ENCODE measurements around the gene CIROP.

Gene CIROP

DNA sequence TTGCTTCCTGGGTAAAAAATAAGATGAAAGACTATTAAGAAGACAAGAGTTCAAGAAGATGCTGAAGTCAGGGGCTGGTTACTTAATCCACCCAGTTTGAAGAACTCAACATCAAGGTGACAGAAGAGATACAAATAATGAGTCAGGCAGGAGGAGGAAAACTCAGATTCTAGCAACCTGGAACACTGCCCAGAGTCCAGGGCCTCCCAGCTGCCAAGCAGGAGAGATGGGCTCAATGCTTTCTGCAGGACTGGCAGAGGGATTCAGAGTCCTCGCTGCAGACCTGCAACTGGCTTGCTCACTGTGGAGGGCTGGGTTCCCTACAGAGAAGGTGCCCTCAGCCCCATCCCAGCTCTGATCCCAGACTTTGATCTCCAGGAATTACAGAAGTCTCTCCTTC lies 42.9 kb upstream of the CIROP start:
- DNase-seq (ENCODE audit: low read depth): no peak
- H3K4me3 ChIP-seq (ENCODE audit: control insufficient read depth, low read depth, low read length): no peak overlapping the region
- no peak for TF ChIP-seq CTCF (IDR thresholded peaks at IDR 0.05; ENCODE audit: control insufficient read depth, insufficient read depth, low read depth, low read length, missing control alignments)

- DNase-seq (ENCODE audit: low read depth): no peak
- no peak for TF ChIP-seq CTCF (IDR thresholded peaks at IDR 0.05; ENCODE audit: control insufficient read depth, insufficient read depth, low read depth, low read length, missing control alignments)
- H3K4me3 ChIP-seq (ENCODE audit: control insufficient read depth, low read depth, low read length): no peak overlapping the region
These were observed 42.2 kb upstream of the CIROP start for GRCh38 chr14:23146980-23147379.

- DNase-seq (ENCODE audit: low read depth): no peak
- H3K4me3 ChIP-seq (ENCODE audit: control insufficient read depth, low read depth, low read length): no peak overlapping the region
- TF ChIP-seq CTCF (IDR thresholded peaks at IDR 0.05; ENCODE audit: control insufficient read depth, insufficient read depth, low read depth, low read length, missing control alignments): no peak
These were observed 41.6 kb upstream of the CIROP start for GRCh38 chr14:23146351-23146910.

GRCh38 chr14:23145794-23146350 lies 41.1 kb upstream of the CIROP start:
- TF ChIP-seq CTCF (IDR thresholded peaks at IDR 0.05; ENCODE audit: control insufficient read depth, insufficient read depth, low read depth, low read length, missing control alignments): no peak
- DNase-seq (ENCODE audit: low read depth): no peak
- H3K4me3 ChIP-seq (ENCODE audit: control insufficient read depth, low read depth, low read length): no peak overlapping the region

GRCh38 chr14:23143911-23144310 lies 39.1 kb upstream of the CIROP start:
- no peak overlapping the region for H3K4me3 ChIP-seq (ENCODE audit: control insufficient read depth, low read depth, low read length)
- no peak for DNase-seq (ENCODE audit: low read depth)
- TF ChIP-seq CTCF (IDR thresholded peaks at IDR 0.05; ENCODE audit: control insufficient read depth, insufficient read depth, low read depth, low read length, missing control alignments): no peak

- H3K4me3 ChIP-seq (ENCODE audit: control insufficient read depth, low read depth, low read length): no peak overlapping the region
- no peak for TF ChIP-seq CTCF (IDR thresholded peaks at IDR 0.05; ENCODE audit: control insufficient read depth, insufficient read depth, low read depth, low read length, missing control alignments)
- DNase-seq (ENCODE audit: low read depth): no peak
These were observed 38.0 kb upstream of the CIROP start for GRCh38 chr14:23142826-23143225.

All from AG09309 (cell line).